ENCODE data around the gene MCTP2.

- TF ChIP-seq SIN3A (IDR thresholded peaks at IDR 0.05; ENCODE audit: borderline replicate concordance, insufficient read depth, low read length) (no peak), POLR2AphosphoS5 (IDR thresholded peaks at IDR 0.05; ENCODE audit: low read depth, low read length) (no peak)
Observed at GRCh38 chr15:94235646-94236045, 4.3 kb downstream of the MCTP2 start.
